HG02885 (cell line): Measurements from ENCODE around the gene ADAMTSL4.

Source experiments
- ATAC-seq: cut with Tn5 transposase; IDR thresholded peaks from one replicate; pipeline ENCODE4 v1.9.1; 2021; ENCODE audit warnings: mild to moderate bottlenecking; ENCODE audit not compliant: unreplicated experiment, poor library complexity

The ADAMTSL4 gene

DNA sequence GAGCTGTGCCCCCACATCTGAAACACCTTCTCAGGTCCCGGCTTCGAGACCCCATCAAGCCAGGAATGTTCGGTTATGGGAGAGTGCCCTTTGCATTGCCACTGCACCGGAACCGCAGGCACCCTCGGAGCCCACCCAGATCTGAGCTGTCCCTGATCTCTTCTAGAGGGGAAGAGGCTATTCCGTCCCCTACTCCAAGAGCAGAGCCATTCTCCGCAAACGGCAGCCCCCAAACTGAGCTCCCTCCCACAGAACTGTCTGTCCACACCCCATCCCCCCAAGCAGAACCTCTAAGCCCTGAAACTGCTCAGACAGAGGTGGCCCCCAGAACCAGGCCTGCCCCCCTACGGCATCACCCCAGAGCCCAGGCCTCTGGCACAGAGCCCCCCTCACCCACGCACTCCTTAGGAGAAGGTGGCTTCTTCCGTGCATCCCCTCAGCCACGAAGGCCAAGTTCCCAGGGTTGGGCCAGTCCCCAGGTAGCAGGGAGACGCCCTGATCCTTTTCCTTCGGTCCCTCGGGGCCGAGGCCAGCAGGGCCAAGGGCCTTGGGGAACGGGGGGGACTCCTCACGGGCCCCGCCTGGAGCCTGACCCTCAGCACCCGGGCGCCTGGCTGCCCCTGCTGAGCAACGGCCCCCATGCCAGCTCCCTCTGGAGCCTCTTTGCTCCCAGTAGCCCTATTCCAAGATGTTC is 4.3 kb downstream of the ADAMTSL4 start:
- ATAC-seq: no peak

DNA sequence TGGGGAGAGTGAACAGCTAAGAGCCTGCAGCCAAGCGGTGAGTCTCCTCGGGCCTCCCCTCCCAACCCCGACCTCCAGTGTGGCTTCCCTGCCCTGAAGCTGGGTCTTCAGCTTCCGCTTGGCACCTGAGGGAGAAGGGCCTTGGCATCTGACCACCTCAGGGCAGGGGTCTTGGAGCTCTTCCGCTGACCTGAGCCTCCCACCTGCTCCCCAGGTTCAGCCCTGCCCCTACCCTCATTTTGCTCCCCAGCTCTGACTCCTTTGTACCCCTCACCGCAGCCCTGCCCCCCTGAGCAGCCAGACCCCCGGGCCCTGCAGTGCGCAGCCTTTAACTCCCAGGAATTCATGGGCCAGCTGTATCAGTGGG is 4.9 kb downstream of the ADAMTSL4 start:
- no peak for ATAC-seq

DNA sequence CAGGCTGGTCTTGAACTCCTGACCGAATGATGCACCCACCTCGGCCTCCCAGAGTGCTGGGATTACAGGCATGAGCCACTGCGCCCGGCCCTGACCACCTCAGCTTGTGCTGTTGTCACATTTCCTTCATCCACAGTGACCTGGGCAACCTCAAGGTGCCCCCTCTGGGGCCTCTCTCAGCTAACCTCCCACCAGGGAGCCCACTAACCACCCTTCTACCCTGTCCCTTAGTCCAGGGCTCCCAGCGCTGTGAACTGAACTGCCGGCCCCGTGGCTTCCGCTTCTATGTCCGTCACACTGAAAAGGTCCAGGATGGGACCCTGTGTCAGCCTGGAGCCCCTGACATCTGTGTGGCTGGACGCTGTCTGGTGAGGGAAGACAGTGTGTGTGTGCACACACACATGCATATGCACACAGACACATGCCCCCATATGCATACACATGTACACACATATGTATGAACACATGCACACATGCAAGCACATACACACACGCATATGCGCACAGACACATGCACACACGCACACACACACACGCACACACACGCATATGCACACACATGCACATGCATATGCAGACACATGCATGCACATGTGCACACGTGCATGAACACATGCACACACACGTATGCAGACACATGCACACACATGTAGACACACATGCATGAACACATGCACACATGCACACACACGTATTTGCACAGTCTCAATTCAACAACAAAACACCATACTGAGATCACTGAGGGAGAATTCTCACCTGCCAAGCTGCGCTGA is 6.2 kb downstream of the ADAMTSL4 start:
- ATAC-seq: no peak

DNA sequence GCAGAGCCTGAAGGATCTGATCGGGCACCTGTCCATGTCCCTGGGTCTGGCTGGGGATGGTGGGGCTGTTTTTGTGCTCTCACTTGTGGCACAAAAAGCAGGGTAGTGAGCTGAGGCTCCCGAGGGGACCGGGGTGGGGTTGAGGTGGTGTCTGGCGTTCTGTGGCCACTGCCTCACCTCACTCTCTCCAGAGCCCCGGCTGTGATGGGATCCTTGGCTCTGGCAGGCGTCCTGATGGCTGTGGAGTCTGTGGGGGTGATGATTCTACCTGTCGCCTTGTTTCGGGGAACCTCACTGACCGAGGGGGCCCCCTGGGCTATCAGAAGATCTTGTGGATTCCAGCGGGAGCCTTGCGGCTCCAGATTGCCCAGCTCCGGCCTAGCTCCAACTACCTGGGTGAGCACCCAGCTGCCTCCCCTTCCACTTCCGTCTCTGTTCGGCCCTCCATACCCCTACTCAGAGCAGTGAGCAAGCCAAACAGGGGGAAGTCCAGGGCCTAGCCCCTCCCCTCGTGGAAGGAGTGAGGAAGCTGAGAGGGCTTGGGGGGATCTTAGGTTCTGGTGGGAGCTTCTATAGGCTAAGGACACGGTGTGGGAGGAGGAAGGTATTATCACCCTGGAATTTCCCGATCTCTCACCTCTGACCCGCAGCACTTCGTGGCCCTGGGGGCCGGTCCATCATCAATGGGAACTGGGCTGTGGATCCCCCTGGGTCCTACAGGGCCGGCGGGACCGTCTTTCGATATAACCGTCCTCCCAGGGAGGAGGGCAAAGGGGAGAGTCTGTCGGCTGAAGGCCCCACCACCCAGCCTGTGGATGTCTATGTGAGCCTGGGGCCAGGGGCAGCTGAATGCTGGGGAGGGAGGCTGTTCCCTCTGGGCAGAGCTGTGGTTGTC is 7.0 kb downstream of the ADAMTSL4 start:
- ATAC-seq: no peak

DNA sequence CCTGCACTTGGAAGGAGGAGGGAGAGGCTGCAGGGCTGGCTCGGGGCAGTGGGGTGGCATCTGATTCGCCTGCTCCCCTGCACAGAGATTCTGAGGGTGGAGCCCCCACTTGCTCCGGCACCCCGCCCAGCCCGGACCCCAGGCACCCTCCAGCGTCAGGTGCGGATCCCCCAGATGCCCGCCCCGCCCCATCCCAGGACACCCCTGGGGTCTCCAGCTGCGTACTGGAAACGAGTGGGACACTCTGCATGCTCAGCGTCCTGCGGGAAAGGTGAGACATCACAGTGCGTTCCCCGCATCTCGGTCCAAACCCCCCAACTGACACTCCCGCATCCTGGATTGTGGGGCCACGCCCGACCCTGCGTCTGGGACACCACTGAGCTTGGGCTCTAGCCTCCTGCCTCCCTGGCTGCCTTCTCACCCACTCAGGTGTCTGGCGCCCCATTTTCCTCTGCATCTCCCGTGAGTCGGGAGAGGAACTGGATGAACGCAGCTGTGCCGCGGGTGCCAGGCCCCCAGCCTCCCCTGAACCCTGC is 7.9 kb downstream of the ADAMTSL4 start:
- no peak for ATAC-seq

- ATAC-seq: no peak
These were observed 8.6 kb downstream of the ADAMTSL4 start for GRCh38 chr1:150557813-150558212.

GRCh38 chr1:150558303-150558704 is 9.1 kb downstream of the ADAMTSL4 start:
- no peak for ATAC-seq

- no peak for ATAC-seq
These were observed 9.8 kb downstream of the ADAMTSL4 start for GRCh38 chr1:150558761-150559655.

GRCh38 chr1:150559656-150560010 is 10.4 kb downstream of the ADAMTSL4 start:
- ATAC-seq: no peak

DNA sequence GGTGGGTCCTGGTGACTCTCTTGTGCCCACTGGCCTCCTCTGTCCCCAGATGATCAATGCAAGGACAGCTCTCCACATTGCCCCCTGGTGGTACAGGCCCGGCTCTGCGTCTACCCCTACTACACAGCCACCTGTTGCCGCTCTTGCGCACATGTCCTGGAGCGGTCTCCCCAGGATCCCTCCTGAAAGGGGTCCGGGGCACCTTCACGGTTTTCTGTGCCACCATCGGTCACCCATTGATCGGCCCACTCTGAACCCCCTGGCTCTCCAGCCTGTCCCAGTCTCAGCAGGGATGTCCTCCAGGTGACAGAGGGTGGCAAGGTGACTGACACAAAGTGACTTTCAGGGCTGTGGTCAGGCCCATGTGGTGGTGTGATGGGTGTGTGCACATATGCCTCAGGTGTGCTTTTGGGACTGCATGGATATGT is 10.8 kb downstream of the ADAMTSL4 start:
- no peak for ATAC-seq

DNA sequence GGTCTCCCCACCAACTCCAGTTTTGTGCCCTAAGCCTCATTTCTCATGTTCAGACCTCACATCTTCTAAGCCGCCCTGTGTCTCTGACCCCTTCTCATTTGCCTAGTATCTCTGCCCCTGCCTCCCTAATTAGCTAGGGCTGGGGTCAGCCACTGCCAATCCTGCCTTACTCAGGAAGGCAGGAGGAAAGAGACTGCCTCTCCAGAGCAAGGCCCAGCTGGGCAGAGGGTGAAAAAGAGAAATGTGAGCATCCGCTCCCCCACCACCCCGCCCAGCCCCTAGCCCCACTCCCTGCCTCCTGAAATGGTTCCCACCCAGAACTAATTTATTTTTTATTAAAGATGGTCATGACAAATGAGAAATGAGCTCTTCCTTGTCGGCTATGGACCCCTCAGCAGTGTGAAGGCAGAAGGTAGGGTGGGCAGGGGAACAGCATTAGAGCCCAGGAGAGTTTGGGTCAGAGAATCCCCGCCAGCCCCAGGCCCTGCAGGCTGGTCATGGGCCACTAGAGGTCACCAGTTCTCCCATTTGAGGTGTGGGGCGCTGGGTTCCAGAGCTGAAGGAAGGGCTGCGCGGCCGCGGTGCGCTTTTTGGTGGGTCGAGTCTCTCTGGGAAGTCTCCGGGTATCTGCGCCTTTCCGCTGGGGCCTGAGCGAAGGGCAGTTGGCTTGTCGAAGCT is 11.5 kb downstream of the ADAMTSL4 start:
- ATAC-seq: peak; percentile 40

DNA sequence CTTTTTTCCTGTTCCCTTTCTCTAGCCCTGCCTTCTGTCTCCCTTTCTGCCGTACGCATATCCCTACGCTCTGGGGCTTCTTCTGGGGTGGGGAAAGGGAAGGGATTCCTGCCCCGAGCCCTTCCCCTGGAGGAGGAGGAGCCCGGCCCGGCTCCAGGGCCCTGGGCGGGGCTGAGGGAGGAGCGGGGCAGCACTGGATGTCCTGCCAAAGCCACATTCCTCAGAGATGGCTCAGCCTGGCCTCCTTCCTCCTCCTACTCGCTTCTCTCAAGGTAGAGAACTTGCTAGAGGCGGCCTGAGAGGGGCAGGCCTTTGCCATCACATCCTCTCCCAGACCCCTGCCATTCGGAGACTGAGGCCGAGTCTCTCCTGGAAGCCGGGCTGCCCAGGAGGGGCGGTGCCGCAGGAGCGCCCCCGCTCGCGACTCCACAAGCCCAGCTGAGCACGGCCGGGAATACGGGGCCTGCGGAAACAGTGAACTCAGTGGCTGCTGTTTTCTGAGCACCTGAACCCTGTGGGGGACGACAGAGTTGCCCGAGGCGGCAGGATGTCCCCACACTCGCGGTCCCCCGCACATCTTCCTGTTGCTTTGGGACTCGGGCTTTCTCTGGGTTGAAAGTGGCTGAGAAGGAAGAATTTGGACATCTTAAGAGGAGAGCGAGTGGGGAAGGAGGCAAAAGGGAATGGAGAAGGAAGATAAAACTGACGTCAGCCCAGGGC is 12.2 kb downstream of the ADAMTSL4 start:
- peak; percentile 22 for ATAC-seq

DNA sequence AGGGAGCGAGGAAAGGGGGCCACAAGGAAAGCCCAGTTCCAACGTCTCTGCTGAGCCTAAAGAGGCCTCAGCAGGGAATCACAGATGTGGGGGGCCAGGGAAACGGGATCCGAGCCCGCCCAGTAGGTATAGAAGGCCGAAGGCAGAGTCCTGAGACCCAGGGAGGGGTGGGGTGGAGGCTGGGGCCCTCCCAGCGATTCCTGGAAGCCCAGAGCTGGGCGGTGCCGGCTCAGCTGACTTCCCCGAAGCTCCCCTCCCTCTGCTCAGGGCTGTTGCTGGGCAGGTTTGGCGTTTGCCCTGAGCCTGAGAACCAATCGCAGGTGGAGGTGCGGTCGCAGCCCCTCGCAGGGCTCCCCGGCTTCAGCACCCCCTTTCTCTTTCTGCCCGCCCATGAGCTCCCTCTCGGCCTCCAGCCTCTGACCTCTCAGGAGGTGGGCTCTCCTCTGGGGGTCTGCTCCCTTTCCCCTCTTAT is 12.8 kb downstream of the ADAMTSL4 start:
- peak; percentile 39 for ATAC-seq

GRCh38 chr1:150562446-150563339 is 13.5 kb downstream of the ADAMTSL4 start:
- peak; percentile 39 for ATAC-seq

DNA sequence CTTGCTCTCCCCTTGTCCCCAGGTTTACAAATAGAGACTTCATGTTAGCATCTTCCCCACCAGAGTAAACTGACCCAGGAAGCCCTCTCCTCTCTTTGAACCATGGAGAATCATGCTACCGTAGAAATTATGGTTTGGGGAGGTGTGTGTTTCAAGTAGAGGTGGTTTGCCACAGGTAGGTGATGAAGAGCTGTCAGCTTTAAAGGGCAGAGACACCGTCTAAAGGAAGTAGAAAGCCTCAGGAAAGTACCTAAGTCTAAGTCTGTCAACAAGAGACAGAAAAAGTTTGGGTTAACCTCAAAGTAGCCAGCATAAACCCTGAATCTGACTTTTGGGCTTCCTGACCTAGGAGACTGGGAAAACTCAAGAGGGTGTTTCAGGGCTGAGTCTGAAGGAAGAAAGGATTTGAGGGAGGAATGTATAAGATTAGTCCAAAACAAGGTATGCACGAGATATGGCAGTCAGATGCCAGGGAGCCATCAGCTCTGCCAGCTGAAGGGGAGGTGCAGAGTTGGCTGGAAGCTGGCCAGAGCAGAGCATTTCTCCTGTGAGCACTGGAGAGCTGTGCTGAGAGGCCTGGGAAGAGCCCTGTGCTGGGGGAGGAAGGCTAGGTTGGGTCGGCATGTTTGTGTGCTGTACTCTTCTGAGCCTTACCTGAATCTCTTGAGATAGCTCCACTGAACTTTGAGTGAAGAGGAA is 14.3 kb downstream of the ADAMTSL4 start:
- ATAC-seq: peak; percentile 23

- ATAC-seq: no peak
These were observed 15.1 kb downstream of the ADAMTSL4 start for GRCh38 chr1:150564051-150564991.
